DOHH2 (cell line): Measurements from ENCODE around the gene DPP8.

Source experiments
- CTCF ChIP-seq: fragments of 200-600 bp; sonication (generic); IDR thresholded peaks from one replicate; pipeline ENCODE4 v1.5.1; 2014; ENCODE audit warnings: antibody characterized with exemption, mild to moderate bottlenecking, low read depth, low read length; ENCODE audit not compliant: poor library complexity, severe bottlenecking
- EZH2phosphoT487 ChIP-seq: fragments of 200-600 bp; sonication (generic); IDR thresholded peaks from 2 replicates; pipeline ENCODE4 v1.6.1; 2017; ENCODE audit warnings: borderline replicate concordance, mild to moderate bottlenecking, antibody characterized with exemption, low read length, moderate library complexity, mixed read lengths

- TF ChIP-seq CTCF (no peak), EZH2phosphoT487 (no peak)
Measured at GRCh38 chr15:65421360-65422215, 95.9 kb downstream of the DPP8 start.
